ENCODE results near the gene HS3ST6. TPM values are rescaled to one million over a fixed set of nuclear protein-coding genes. Genes with fewer than 3 reads are reported as not detected.

Gene HS3ST6
- total RNA-seq, 1 donor from 2014 or later = not detected

GRCh38 chr16:1919327-1919998, 1.2 kb upstream of the HS3ST6 start:
- Histone ChIP-seq H3K27me3 (ENCODE audit: control insufficient read depth, insufficient read depth, low read length) (peaks cover 47% of the 10 kb centered on the region), H3K4me3 (ENCODE audit: low read depth, low read length) (no peak overlapping the region), H3K36me3 (ENCODE audit: control insufficient read depth, insufficient read depth, low read length) (no peaks in the 10 kb centered on the region)
- DNase-seq (ENCODE audit: low read depth) (no peak), FAIRE-seq (no peak)
- no peak for TF ChIP-seq CTCF (IDR thresholded peaks at IDR 0.05; ENCODE audit: insufficient read depth, low read length, severe bottlenecking)

GRCh38 chr16:1917665-1918350, 407 bp downstream of the HS3ST6 start:
- DNase-seq (ENCODE audit: low read depth) (no peak), FAIRE-seq (no peak)
- no peak for TF ChIP-seq CTCF (IDR thresholded peaks at IDR 0.05; ENCODE audit: insufficient read depth, low read length, severe bottlenecking)
- Histone ChIP-seq H3K27me3 (ENCODE audit: control insufficient read depth, insufficient read depth, low read length) (peaks cover 39% of the 10 kb centered on the region), H3K4me3 (ENCODE audit: low read depth, low read length) (no peak overlapping the region), H3K36me3 (ENCODE audit: control insufficient read depth, insufficient read depth, low read length) (no peaks in the 10 kb centered on the region)

- no peak for TF ChIP-seq CTCF (IDR thresholded peaks at IDR 0.05; ENCODE audit: insufficient read depth, low read length, severe bottlenecking)
- Histone ChIP-seq H3K27me3 (ENCODE audit: control insufficient read depth, insufficient read depth, low read length) (peaks cover 39% of the 10 kb centered on the region), H3K4me3 (ENCODE audit: low read depth, low read length) (no peak overlapping the region), H3K36me3 (ENCODE audit: control insufficient read depth, insufficient read depth, low read length) (no peaks in the 10 kb centered on the region)
- no peak for DNase-seq (ENCODE audit: low read depth)
- no peak for FAIRE-seq
Measured at GRCh38 chr16:1917056-1917664, 1.1 kb downstream of the HS3ST6 start.

- no peak for DNase-seq (ENCODE audit: low read depth)
- no peak for FAIRE-seq
- TF ChIP-seq CTCF (IDR thresholded peaks at IDR 0.05; ENCODE audit: insufficient read depth, low read length, severe bottlenecking) = no peak
- H3K36me3 ChIP-seq (ENCODE audit: control insufficient read depth, insufficient read depth, low read length) = no peaks in the 10 kb centered on the region
- H3K27me3 ChIP-seq (ENCODE audit: control insufficient read depth, insufficient read depth, low read length) = peaks cover 39% of the 10 kb centered on the region
- H3K4me3 ChIP-seq (ENCODE audit: low read depth, low read length) = no peak overlapping the region
Measured at GRCh38 chr16:1916640-1916990, 1.6 kb downstream of the HS3ST6 start.

GRCh38 chr16:1915732-1916639, 2.2 kb downstream of the HS3ST6 start:
- FAIRE-seq (no peak), DNase-seq (ENCODE audit: low read depth) (no peak)
- no peaks in the 10 kb centered on the region for H3K36me3 ChIP-seq (ENCODE audit: control insufficient read depth, insufficient read depth, low read length)
- H3K27me3 ChIP-seq (ENCODE audit: control insufficient read depth, insufficient read depth, low read length) = peaks cover 37% of the 10 kb centered on the region
- TF ChIP-seq CTCF (IDR thresholded peaks at IDR 0.05; ENCODE audit: insufficient read depth, low read length, severe bottlenecking) = no peak
- no peak overlapping the region for H3K4me3 ChIP-seq (ENCODE audit: low read depth, low read length)
